ENCODE data around the gene CFAP119.

Gene CFAP119

DNA sequence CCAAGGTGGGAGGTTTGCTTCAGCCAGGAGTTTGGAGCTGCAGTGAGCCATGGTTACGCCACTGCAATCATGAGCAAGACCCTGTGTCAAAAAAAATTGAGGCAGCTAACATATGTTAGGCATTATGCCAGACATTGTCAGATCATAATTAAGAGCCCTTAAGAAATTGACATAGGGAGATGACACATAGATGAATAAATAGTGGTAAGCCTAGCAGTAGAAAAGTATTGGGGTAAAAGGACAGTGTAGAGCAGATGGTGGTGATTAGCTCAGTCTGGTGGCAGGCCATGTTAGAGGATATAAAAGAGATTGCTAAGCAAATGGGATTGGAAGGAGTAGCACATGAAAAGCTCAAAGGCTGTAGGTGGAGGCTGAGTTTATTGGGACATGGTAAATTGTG is 40.3 kb downstream of the CFAP119 start:
- Histone ChIP-seq H3K79me2 (ENCODE audit: insufficient read depth, low read length) (peaks cover 76% of the 10 kb centered on the region), H3K9ac (ENCODE audit: low read depth, low read length) (no peak overlapping the region), H2AFZ (ENCODE audit: low read depth, low read length) (no peak overlapping the region), H4K20me1 (ENCODE audit: insufficient read depth, low read length) (peaks cover 63% of the 10 kb centered on the region), H3K9me3 (ENCODE audit: insufficient read depth, low read length, severe bottlenecking) (no peaks in the 10 kb centered on the region), H3K4me2 (ENCODE audit: insufficient read depth, low read length) (no peak overlapping the region), H3K27ac (ENCODE audit: low read length) (no peak overlapping the region), H3K4me3 (ENCODE audit: low read depth in 1 of 2, low read length in 2 of 2) (no peak overlapping the region), H3K27me3 (ENCODE audit: insufficient read depth, low read length, poor library complexity) (no peaks in the 10 kb centered on the region), H3K4me1 (ENCODE audit: insufficient read depth, low read length) (no peaks in the 10 kb centered on the region), H3K36me3 (ENCODE audit: insufficient read depth, low read length) (peaks cover 96% of the 10 kb centered on the region)
- TF ChIP-seq, protein P1, sequence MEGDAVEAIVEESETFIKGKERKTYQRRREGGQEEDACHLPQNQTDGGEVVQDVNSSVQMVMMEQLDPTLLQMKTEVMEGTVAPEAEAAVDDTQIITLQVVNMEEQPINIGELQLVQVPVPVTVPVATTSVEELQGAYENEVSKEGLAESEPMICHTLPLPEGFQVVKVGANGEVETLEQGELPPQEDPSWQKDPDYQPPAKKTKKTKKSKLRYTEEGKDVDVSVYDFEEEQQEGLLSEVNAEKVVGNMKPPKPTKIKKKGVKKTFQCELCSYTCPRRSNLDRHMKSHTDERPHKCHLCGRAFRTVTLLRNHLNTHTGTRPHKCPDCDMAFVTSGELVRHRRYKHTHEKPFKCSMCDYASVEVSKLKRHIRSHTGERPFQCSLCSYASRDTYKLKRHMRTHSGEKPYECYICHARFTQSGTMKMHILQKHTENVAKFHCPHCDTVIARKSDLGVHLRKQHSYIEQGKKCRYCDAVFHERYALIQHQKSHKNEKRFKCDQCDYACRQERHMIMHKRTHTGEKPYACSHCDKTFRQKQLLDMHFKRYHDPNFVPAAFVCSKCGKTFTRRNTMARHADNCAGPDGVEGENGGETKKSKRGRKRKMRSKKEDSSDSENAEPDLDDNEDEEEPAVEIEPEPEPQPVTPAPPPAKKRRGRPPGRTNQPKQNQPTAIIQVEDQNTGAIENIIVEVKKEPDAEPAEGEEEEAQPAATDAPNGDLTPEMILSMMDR (IDR thresholded peaks at IDR 0.05; ENCODE audit: borderline replicate concordance, extremely low read depth, low read length, poor library complexity, severe bottlenecking): no peak
- TF ChIP-seq EZH2 (IDR thresholded peaks at IDR 0.05; ENCODE audit: borderline replicate concordance, low read depth, low read length, severe bottlenecking): no peak
- no peak for DNase-seq
- ATAC-seq (ENCODE audit: insufficient read depth, low read depth): no peak

DNA sequence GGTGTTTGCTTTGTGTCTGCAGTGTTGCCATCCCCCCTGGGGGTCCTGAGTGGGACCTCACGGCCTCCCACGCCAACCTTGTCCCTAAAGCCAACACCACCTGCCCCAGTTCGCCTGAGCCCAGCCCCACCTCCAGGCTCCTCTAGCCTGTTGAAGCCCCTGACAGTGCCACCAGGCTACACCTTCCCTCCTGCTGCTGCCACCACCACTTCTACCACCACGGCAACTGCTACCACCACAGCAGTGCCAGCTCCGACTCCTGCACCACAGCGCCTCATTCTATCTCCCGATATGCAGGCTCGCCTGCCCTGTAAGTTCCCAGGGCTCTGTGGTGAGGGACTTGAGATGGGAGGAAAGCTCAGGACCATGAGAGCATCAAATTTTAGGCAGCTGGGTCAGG is 40.7 kb downstream of the CFAP119 start:
- TF ChIP-seq, protein P1 (IDR thresholded peaks at IDR 0.05; ENCODE audit: borderline replicate concordance, extremely low read depth, low read length, poor library complexity, severe bottlenecking): no peak
- TF ChIP-seq EZH2 (IDR thresholded peaks at IDR 0.05; ENCODE audit: borderline replicate concordance, low read depth, low read length, severe bottlenecking): no peak
- no peak overlapping the region for H3K4me3 ChIP-seq (ENCODE audit: low read depth in 1 of 2, low read length in 2 of 2)
- no peaks in the 10 kb centered on the region for H3K27me3 ChIP-seq (ENCODE audit: insufficient read depth, low read length, poor library complexity)
- no peak overlapping the region for H3K9ac ChIP-seq (ENCODE audit: low read depth, low read length)
- H3K9me3 ChIP-seq (ENCODE audit: insufficient read depth, low read length, severe bottlenecking): no peaks in the 10 kb centered on the region
- H3K27ac ChIP-seq (ENCODE audit: low read length): no peak overlapping the region
- no peak overlapping the region for H3K4me2 ChIP-seq (ENCODE audit: insufficient read depth, low read length)
- H2AFZ ChIP-seq (ENCODE audit: low read depth, low read length): no peak overlapping the region
- peaks cover 80% of the 10 kb centered on the region for H3K79me2 ChIP-seq (ENCODE audit: insufficient read depth, low read length)
- DNase-seq (no peak), ATAC-seq (ENCODE audit: insufficient read depth, low read depth) (no peak)
- H3K36me3 ChIP-seq (ENCODE audit: insufficient read depth, low read length): peaks cover 96% of the 10 kb centered on the region
- H4K20me1 ChIP-seq (ENCODE audit: insufficient read depth, low read length): peaks cover 64% of the 10 kb centered on the region
- no peaks in the 10 kb centered on the region for H3K4me1 ChIP-seq (ENCODE audit: insufficient read depth, low read length)

DNA sequence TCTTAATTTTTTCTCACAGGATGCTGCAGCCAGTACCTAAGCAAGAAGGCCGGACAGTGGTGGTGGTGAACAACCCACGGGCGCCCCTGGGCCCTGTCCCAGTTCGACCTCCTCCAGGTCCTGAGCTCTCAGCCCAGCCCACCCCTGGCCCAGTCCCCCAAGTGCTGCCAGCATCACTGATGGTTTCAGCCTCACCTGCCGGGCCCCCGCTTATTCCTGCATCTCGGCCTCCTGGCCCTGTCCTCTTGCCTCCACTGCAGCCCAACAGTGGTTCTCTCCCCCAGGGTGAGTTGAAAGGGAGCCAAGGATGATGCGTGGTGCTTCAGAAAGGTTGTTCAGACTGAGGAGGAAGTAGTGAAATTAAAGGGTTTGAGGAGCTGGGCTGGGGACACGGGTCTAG is 41.2 kb downstream of the CFAP119 start:
- DNase-seq (no peak), ATAC-seq (ENCODE audit: insufficient read depth, low read depth) (no peak)
- Histone ChIP-seq H3K4me1 (ENCODE audit: insufficient read depth, low read length) (peaks cover 4% of the 10 kb centered on the region; the same call in 1 of the 2 replicates), H4K20me1 (ENCODE audit: insufficient read depth, low read length) (peaks cover 66% of the 10 kb centered on the region), H3K9ac (ENCODE audit: low read depth, low read length) (no peak overlapping the region), H3K4me3 (ENCODE audit: low read depth in 1 of 2, low read length in 2 of 2) (no peak overlapping the region), H3K36me3 (ENCODE audit: insufficient read depth, low read length) (peaks cover 96% of the 10 kb centered on the region), H3K4me2 (ENCODE audit: insufficient read depth, low read length) (no peak overlapping the region), H3K27ac (ENCODE audit: low read length) (no peak overlapping the region), H3K9me3 (ENCODE audit: insufficient read depth, low read length, severe bottlenecking) (no peaks in the 10 kb centered on the region), H3K27me3 (ENCODE audit: insufficient read depth, low read length, poor library complexity) (no peaks in the 10 kb centered on the region), H2AFZ (ENCODE audit: low read depth, low read length) (no peak overlapping the region), H3K79me2 (ENCODE audit: insufficient read depth, low read length) (peaks cover 81% of the 10 kb centered on the region)
- TF ChIP-seq EZH2 (IDR thresholded peaks at IDR 0.05; ENCODE audit: borderline replicate concordance, low read depth, low read length, severe bottlenecking): no peak
- TF ChIP-seq, protein P1 (IDR thresholded peaks at IDR 0.05; ENCODE audit: borderline replicate concordance, extremely low read depth, low read length, poor library complexity, severe bottlenecking): no peak

DNA sequence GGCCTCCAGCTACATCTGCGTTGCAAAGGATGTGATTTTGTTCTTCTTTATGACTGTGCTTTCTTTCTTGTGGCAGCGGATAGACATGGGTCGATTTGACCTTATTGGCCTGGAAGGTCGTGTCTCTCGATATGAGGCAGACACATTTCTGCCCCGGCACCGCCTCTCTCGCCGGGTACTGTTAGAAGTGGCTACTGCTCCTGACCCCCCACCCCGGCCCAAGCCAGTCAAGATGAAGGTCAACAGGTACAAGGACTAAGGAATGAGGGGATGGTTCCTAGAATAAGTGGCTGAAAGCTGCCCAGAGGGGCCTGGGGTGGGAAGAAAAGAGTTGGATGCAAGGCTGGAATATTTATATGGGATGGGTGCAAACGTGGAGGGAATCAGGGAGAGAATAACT is 41.8 kb downstream of the CFAP119 start:
- peaks cover 62% of the 10 kb centered on the region for H4K20me1 ChIP-seq (ENCODE audit: insufficient read depth, low read length)
- peaks cover 4% of the 10 kb centered on the region; the same call in 1 of the 2 replicates for H3K4me1 ChIP-seq (ENCODE audit: insufficient read depth, low read length)
- no peak overlapping the region for H3K4me2 ChIP-seq (ENCODE audit: insufficient read depth, low read length)
- no peak overlapping the region for H3K9ac ChIP-seq (ENCODE audit: low read depth, low read length)
- ATAC-seq (ENCODE audit: insufficient read depth, low read depth): no peak
- H3K27ac ChIP-seq (ENCODE audit: low read length): no peak overlapping the region
- H3K27me3 ChIP-seq (ENCODE audit: insufficient read depth, low read length, poor library complexity): no peaks in the 10 kb centered on the region
- TF ChIP-seq EZH2 (IDR thresholded peaks at IDR 0.05; ENCODE audit: borderline replicate concordance, low read depth, low read length, severe bottlenecking): no peak
- TF ChIP-seq, protein P1 (IDR thresholded peaks at IDR 0.05; ENCODE audit: borderline replicate concordance, extremely low read depth, low read length, poor library complexity, severe bottlenecking): no peak
- no peak overlapping the region for H3K4me3 ChIP-seq (ENCODE audit: low read depth in 1 of 2, low read length in 2 of 2)
- peaks cover 81% of the 10 kb centered on the region for H3K79me2 ChIP-seq (ENCODE audit: insufficient read depth, low read length)
- no peak for DNase-seq
- H3K36me3 ChIP-seq (ENCODE audit: insufficient read depth, low read length): peaks cover 96% of the 10 kb centered on the region
- no peak overlapping the region for H2AFZ ChIP-seq (ENCODE audit: low read depth, low read length)
- H3K9me3 ChIP-seq (ENCODE audit: insufficient read depth, low read length, severe bottlenecking): no peaks in the 10 kb centered on the region
